ENCODE results near the gene MAP3K13. TPM values are rescaled to one million over a fixed set of nuclear protein-coding genes. Genes with fewer than 3 reads are reported as not detected.

Gene MAP3K13
- total RNA-seq, 3 donors from 2014 or later: 9.1 to 34.7 (median 23.9) TPM

DNA sequence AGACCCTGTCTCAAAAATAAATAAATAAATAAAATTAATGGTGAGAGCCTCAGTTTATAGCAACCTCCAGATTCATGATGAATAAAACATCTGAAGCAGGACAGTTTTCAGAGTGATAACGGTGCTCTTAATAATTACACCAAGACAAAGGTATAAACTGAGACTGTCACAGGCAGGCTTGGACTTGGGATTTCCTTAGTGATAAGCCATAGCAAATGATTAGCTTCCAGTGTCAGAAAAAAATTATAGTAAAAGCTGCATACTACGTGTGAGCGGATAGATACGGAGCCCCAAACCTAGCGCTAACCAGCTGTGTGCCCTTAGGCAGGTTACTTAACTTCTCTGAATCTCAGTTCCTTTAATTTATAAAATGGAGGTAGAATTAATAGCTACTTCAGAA, 167.9 kb downstream of the MAP3K13 start:
- Histone ChIP-seq H3K9me3 (no peaks in the 10 kb centered on the region), H3K4me1 (no peaks in the 10 kb centered on the region), H3K27ac (no peak overlapping the region), H3K4me3 (no peak overlapping the region), H3K36me3 (no peaks in the 10 kb centered on the region), H3K27me3 (no peaks in the 10 kb centered on the region)
- DNase-seq (ENCODE audit: low spot score in 2 of 2): no peak
- intact Hi-C loops (cut with DNase I; ENCODE audit: low total_unique reads): no loop called here
- no peak for TF ChIP-seq POLR2AphosphoS5 (IDR thresholded peaks at IDR 0.05)
- no peak for TF ChIP-seq POLR2A (IDR thresholded peaks at IDR 0.05)
- TF ChIP-seq, protein P1, sequence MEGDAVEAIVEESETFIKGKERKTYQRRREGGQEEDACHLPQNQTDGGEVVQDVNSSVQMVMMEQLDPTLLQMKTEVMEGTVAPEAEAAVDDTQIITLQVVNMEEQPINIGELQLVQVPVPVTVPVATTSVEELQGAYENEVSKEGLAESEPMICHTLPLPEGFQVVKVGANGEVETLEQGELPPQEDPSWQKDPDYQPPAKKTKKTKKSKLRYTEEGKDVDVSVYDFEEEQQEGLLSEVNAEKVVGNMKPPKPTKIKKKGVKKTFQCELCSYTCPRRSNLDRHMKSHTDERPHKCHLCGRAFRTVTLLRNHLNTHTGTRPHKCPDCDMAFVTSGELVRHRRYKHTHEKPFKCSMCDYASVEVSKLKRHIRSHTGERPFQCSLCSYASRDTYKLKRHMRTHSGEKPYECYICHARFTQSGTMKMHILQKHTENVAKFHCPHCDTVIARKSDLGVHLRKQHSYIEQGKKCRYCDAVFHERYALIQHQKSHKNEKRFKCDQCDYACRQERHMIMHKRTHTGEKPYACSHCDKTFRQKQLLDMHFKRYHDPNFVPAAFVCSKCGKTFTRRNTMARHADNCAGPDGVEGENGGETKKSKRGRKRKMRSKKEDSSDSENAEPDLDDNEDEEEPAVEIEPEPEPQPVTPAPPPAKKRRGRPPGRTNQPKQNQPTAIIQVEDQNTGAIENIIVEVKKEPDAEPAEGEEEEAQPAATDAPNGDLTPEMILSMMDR (IDR thresholded peaks at IDR 0.05): no peak

DNA sequence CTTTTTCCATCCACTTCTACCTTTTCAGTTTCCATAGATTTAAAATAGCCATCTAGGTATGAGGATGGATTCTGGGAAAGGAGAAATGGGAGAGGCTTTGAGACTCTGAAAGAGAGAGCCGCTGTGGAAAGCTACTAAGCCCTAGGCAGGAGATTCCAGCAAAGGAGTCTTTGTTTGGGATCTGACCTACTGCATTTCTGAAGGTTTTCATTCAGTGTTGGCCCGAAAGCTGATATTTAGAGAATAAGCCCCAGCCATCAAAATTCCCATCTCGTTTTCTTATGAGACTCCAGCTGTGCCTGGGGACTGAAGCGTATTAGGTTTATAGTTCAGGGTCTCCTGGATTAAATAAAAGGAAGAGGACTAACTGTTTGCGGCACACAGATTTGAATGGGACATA, 170.0 kb downstream of the MAP3K13 start:
- peaks cover 0 to 3% of the 10 kb centered on the region in 2 donors for H3K4me1 ChIP-seq
- intact Hi-C loops (cut with DNase I; ENCODE audit: low total_unique reads): no loop called here
- H3K9me3 ChIP-seq: no peaks in the 10 kb centered on the region
- H3K36me3 ChIP-seq: no peaks in the 10 kb centered on the region
- H3K4me3 ChIP-seq: no peak overlapping the region
- H3K27ac ChIP-seq: no peak overlapping the region
- DNase-seq (ENCODE audit: low spot score in 2 of 2): no peak
- TF ChIP-seq POLR2AphosphoS5 (IDR thresholded peaks at IDR 0.05) (no peak), POLR2A (IDR thresholded peaks at IDR 0.05) (no peak)
- TF ChIP-seq, protein P1 (IDR thresholded peaks at IDR 0.05): no peak
- no peaks in the 10 kb centered on the region for H3K27me3 ChIP-seq

DNA sequence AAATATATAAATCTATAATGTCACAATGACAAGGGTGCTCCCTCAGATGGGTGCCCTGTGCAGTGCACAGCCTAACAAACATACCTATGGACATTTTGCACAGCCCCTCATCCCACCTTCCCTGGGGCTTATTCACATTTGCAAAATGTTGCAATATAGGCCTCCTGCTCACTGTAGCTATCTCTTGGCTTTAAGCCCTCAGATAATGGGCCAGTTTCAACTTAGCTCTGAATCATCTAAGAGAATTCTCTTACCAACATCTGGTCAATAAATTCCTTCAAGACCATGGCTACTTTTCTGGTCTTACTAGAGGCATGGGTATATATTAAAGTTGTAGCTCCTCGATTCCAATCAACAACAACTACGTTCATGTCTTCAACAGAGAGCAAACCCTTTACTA, 171.6 kb downstream of the MAP3K13 start:
- Histone ChIP-seq H3K9me3 (no peaks in the 10 kb centered on the region), H3K27me3 (no peaks in the 10 kb centered on the region), H3K27ac (no peak overlapping the region), H3K4me1 (peaks cover 0 to 3% of the 10 kb centered on the region in 2 donors), H3K4me3 (no peak overlapping the region), H3K36me3 (no peaks in the 10 kb centered on the region)
- intact Hi-C loops (cut with DNase I; ENCODE audit: low total_unique reads): no loop called here
- TF ChIP-seq, protein P1 (IDR thresholded peaks at IDR 0.05): no peak
- TF ChIP-seq POLR2AphosphoS5 (IDR thresholded peaks at IDR 0.05) (no peak), POLR2A (IDR thresholded peaks at IDR 0.05) (no peak)
- DNase-seq (ENCODE audit: low spot score in 2 of 2): no peak

DNA sequence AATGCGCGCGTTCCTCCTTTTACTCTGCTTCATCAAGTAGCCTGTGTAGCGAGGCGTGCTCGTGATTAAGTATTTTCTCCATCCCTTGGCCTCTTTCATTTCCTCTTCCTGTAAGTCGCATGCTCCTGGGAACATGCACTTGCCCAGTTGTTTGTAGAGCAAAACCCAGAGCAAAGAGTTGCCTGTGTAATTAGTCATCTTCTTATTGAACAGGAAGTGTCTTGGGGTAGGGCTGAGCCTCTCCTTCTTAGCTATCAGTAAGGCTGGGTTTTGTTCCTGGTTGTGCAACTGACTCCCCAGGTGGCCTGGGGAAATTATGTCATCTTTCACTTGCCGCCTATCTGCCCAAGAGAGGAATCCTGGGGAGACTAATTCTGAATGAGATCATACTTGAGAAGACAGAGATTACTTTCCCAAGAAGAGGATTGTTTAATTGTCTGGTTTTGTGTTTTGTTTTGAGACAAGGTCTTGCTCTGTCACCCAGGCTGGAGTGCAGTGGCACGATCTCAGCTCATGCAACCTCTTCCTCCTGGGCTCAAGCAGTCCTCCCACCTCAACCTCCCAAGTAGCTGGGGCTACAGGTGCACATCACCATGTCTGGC, 174.5 kb downstream of the MAP3K13 start:
- H3K27me3 ChIP-seq: no peaks in the 10 kb centered on the region
- intact Hi-C loops (cut with DNase I; ENCODE audit: low total_unique reads): no loop called here
- peaks cover 0 to 3% of the 10 kb centered on the region in 2 donors for H3K4me1 ChIP-seq
- peak; percentile 36 to 51 (median 48) for TF ChIP-seq POLR2AphosphoS5 (IDR thresholded peaks at IDR 0.05)
- TF ChIP-seq, protein P1 (IDR thresholded peaks at IDR 0.05): no peak
- no peak for TF ChIP-seq POLR2A (IDR thresholded peaks at IDR 0.05)
- H3K27ac ChIP-seq: peak overlapping the region; percentile 82 to 83
- no peaks in the 10 kb centered on the region for H3K9me3 ChIP-seq
- H3K36me3 ChIP-seq: no peaks in the 10 kb centered on the region
- peak in 1 of 2 donors; percentile 71 for DNase-seq (ENCODE audit: low spot score in 2 of 2)
- H3K4me3 ChIP-seq: no peak overlapping the region

Other genes with a start within 250 kb of the MAP3K13 start
- gene C3orf70, start 210.1 kb upstream of the MAP3K13 start, total RNA-seq: 1 to 10 TPM; 1.3 to 4.8 (median 3.8) TPM
- 10 to 100 TPM in 1 of 3 donors, 1 to 10 TPM in 2; 5.6 to 10.6 (median 6.7) TPM for gene EHHADH, start 109.1 kb upstream of the MAP3K13 start, total RNA-seq
- 10 to 100 TPM; 11.5 to 22.2 (median 15.1) TPM for gene TMEM41A, start 135.9 kb downstream of the MAP3K13 start, total RNA-seq
- 10 to 100 TPM in 1 of 3 donors, 1 to 10 TPM in 1, not detected in 1; 5.6 to 10.4 TPM for gene LIPH, start 189.5 kb downstream of the MAP3K13 start, total RNA-seq
- gene SENP2, start 223.2 kb downstream of the MAP3K13 start, total RNA-seq: 10 to 100 TPM; 32.0 to 45.2 (median 34.4) TPM